GM21528 (cell line): Measurements from ENCODE around the gene MAGT1.
"Not testable (repeated sequence)": the region's sequence is repeated elsewhere in the genome, so short reads cannot be mapped to it uniquely, and the experiment has no call there.

Source experiments
- ATAC-seq: cut with Tn5 transposase; IDR thresholded peaks from one replicate; pipeline ENCODE4 v1.9.1; 2021; ENCODE audit warnings: mild to moderate bottlenecking, moderate library complexity; ENCODE audit not compliant: unreplicated experiment, low FRiP score

The MAGT1 gene

DNA sequence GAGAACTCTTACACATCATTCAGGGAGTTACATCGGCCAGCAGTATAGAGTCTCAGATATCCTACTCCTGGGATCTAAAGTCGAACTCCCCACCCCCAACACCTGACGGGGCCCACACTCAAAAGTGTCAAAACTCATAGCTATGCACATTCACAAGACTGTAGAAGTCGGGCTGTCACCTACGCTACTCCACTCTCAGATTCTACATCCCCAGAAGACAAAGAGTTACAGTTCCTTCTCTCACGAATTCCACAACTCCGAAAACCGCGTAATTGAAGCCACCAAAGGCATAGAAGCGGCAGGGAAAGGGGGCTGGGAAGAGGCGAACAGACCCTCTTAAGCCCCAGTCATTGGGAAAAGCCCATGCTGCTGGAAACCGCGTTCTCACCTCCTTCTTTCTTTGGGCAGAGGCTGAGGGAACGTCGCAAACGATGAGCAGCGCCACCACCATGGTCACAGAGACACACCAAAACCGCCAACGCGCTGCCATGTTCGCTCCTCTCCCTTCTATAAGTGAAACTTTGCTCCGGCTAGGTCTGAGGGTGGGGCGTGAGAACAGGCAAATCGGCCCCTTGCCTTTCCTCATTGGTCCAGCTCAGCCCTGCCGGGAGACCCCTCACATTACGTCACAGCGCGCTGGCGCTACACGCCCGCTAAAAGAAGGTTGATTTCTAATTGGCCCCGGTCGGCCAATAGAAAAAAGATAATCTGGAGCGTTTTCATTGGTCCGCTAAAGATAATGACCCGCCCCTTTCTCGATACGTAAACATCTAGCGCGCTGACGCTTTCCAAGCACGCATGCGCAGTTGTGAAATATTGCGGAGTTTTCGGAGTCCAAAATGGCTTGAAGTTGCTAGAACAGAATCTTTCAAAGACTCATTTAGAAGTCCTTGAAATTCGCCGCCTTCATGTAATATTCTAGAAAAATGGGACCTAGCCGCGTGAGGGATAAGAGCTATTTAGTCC is at the start of gene MAGT1:
Gene MAGT1 (minus strand): TSS at position 515 of the 966 bp plus-strand sequence. CDS start 25 bp downstream, at position 490.
- peak; percentile 92 for ATAC-seq

DNA sequence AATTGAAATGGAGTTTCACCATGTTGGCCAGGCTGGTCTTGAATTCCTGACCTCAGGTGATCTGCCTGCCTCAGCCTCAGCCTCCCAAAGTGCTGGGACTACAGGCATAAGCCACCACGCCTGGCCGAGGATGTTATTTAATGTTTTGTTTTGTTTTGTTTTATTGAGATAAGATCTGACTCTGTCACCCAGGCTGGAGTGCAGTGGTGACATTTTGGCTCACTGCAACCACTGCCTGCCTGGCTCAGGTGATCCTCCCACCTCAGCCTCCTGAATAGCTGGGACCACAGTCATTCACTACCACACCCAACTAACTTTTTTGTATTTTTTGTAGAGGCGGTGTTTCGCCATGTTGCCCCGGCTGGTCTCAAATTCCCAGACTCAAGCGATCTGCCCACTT is 49.8 kb upstream of the MAGT1 start:
- ATAC-seq = not testable (repeated sequence)

DNA sequence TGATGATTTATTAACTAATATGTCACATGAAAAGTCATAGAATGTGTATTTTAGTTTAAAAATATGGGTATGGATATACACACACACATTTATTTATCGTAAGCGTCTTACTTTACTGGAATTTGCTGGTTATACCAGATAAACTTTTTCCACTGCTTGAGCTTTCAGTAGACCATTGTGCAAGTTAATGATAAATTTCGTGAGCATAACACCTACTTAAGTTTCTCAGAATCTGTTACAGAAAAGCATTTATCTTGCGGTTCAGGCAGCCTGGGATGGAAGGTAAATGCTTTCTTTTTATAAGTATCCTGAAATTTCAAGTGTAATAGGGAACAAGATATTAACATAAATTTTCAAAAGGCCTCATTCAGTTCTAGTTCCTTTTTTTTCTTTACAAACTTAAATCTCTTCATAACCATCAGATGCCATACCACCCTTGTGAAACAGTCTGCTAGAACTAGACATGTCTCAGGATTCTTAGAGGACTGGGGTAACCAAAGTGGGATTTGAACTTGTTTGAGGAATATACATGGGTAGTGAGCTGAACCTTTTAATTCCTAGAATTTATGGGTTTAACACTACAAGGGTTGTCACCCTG is 42.9 kb upstream of the MAGT1 start:
- ATAC-seq = no peak

DNA sequence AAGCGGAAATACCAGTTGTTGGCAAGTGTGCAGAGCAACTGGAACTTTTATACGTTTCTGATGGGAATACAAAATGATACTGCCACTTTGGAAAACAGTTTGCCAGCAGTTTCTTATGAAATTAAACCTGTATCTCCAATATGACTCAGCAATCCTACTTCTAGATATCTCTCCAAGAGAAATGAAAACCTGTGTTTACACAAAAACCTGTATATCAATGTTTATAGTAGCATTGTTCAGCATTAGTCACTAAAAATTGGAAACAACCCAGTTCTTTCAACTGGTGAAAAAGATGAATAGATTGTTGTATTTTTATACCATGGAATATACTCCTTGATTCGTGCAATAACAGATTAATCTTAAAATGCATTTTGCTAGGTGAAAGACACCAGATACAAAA is 42.1 kb upstream of the MAGT1 start:
- ATAC-seq = no peak

DNA sequence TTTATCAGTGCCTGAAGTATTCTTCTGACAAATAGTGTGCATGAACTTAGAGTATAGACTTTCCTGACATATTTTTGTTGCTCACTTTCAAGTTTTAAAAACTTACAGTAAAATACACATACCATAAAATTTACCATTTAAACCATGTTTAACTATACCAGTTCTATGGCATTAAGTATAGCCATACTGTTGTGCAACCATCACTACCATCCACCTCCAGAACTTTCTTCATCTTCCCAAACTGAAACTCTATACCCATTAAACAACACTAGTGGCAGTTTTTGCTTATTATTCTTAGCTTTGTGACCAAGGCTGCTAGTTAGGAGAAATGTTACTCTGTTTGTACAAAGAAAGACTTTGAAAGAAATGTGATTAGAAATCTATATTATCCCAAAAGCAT is 41.1 kb upstream of the MAGT1 start:
- no peak for ATAC-seq

DNA sequence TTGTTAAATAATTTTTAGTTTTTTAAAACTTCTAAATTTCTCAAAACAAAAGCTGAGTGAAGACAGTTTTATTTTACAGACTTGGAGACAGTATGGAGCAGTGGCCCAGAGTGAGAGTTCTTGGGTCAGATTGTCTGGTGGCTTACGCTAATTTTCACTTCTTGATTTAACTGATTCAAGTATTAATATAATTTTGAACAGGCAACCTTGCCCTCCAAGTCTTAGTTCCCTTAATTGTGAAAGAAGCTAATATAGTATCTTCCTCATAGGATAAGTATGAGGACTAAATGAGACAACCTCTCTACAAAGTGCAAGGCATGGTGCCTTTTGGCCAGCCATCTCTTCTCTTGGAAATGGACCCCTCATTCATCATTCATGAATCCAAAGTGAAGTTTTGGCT is 40.7 kb upstream of the MAGT1 start:
- ATAC-seq = no peak

DNA sequence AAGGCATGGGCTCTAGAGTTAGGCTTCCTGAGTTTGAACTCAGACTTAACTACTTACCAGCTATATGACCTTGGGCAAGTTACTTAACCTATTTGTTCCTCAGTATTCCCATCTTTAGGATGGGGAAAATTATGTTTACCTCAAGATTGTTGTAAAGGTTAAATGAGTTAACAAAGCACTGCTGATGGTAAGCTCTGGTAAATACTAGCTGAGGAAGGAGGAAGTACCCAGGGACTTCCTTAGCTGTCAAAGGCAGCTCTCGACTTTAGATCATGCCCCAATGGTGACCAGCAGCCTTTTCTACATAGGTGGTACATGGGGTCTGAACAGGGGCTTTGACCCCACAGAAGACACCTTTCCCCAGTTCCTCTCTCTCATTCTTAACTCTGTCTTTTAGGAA is 35.3 kb upstream of the MAGT1 start:
- ATAC-seq = no peak

DNA sequence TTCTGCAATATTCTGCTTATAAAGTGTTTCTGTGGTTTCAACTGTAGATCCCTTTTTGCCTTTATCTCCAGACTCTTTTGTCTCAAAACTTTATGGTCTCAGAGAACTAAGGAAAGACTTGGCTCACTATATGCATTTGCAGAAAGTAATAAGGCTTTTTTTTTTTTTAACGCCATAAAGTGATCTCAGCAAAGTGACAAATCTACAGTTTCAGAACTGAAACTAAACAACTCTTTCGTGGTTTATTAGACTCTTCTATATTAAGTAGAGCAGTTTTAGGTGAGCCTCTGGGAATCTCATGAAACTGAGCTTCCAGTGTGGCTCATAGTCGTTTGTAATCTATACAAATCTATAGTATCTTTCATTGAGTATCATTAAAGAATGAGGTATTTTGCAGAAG is 30.5 kb upstream of the MAGT1 start:
- no peak for ATAC-seq

DNA sequence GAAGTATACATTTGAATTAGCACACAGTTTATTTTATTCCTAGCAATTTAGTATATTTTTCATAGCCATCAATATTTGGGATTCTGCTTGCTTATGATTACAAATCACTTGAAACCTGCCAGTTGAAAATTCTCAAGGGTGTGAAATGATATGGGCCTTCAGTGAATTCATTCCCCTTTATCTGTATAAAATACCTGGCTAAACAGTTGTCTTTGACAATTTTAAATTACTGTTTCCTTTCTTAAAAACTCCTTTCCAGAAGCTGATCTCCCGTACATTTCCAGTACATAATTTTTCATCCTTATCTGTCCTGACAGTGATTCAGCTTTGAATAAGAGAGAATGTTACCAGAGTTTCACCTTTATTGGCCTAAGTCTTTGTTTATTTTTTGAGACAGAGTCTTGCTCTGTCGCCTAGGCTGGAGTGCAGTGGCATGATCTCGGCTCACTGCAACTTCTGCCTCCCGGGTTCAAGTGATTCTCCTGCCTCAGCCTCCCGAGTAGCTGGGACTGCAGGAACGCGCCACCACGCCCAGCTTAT is 29.2 kb upstream of the MAGT1 start:
- ATAC-seq = no peak

DNA sequence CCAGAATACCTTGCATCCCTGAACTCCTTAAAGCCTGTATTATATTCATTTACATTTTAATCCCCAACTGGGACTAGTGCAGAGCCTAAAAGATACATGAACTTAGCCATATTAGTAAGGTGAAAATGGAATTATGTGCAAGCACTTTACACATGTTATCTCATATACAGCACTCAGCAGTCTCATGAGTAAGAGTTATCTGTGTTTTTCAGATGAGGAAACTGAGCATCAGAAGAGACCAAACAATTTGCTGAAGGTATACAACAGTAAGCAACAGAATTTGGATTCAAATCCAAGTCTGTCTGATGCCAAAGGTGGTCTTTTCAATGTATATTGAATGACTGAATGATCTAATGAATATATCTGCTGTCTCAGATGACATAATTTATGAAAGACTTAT is 27.6 kb upstream of the MAGT1 start:
- ATAC-seq = no peak

DNA sequence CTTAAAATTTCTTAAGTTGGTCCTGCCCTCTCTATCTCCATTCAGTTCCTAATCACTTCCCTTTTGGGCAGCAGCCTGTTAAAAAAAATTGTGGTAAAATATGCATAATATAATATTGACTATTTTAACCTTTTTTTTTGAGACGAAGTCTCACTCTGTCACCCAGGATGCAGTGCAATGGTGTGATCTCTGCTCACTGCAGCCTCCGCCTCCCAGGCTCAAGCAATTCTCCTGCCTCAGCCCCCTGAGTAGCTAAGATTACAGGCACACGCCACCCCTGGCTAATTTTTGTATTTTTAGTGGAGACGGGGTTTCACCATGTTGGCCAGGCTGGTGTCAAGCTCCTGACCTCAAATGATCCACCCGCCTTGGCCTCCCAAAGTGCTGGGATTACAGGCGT is 24.1 kb upstream of the MAGT1 start:
- ATAC-seq = not testable (repeated sequence)

DNA sequence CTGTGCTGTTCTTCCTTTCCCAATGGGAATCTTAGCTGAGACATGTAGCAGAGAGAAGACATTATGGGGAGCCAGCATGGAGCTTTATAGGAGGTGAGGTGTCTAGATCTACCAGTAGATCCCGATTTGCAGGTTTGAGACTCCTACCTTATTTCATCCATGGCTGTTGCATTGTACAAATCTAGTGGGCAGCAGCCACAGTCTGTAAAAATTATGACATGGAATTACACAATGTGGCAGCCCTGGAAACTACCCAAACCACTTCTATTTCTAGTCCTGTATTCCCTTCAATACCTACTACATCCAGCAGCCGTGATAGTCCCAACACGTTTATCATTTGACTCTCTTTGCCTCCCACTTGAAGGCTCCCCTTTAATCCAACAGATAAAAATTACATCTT is 23.3 kb upstream of the MAGT1 start:
- ATAC-seq = no peak

DNA sequence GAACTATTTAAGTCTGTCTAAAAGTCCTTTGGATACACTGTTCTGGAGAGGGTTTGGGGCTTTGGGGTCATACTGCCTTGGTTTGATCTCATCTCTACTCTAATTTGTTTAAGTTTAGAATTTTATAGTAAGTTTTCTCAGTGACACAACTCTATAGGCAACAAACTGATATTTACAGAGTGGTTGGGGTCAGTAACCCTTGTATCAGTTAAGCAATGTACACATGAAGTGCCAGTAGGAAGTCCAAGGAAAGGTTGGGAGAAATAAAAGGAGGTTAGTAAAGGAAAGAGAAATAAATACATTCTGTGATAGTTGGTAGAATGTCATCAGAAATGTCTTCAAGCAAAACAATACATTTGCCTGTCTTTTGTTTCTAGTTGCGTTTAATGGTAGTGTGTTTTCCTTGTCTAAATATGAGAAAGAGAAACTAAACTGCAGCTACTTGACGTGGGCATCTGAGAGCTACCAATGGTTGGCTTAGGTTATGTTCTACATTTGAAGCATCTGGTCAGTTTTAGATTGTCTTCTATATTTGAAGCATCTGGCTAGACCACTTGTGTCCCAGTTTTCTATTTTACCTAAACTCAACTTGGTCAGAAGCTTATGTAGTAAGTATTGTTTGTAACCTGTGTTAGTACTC is 22.2 kb upstream of the MAGT1 start:
- no peak for ATAC-seq

DNA sequence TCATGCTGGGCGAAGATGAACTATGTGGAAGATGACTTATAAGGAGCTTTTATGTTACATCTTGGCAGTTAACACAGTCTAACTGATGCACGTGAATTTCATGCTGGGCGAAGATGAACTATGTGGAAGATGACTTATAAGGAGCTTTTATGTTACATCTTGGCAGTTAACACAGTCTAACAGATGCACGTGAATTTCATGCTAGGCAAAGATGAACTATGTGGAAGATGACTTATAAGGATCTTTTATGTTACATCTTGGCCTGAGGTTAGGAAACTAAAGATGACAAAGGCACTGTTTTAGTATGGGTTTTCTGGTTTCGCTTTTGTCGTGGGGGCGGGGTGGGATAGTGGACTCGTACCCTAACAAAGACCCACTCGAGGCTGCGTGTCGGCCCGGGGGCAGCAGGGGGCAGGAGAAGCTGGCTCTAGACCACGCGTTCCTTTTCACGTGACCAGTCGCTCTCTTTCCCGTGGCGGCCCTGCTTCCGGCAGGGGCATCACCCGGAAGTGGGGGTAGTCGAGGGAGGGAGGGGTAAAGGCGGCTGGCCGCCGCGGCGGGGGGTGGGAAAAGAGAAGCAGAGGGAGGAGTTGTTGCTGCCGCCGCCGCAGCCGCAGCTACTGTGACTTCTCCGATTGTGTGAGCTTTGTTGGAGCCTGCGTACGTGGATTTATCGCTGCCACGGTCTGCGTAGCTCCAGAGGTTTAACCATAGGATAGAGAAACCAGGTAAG is 15.0 kb upstream of the MAGT1 start, which contains the start of gene ATP7A:
Gene ATP7A (plus strand): TSS at position 586 of the 733 bp plus-strand sequence. CDS start 60,949 bp downstream, outside the sequence.
- ATAC-seq = peak; percentile 91

DNA sequence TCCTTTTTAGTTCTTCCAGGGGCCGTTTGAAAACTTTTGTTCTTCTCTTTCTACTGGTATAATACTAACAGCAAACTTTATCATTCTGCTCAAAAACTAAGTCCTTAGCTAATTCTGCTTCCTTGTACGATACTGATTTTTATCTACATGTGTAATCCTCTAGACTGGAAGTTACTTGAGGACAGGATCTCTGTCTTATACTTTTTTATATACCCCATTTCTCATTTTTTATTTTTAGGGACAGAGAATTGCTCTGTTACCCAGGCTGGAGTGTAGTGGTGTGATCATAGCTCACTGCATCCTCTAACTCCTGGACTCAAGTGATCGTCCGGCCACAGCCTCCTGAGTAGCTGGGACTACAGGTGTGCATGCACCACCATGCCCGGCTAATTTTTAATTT is 6.3 kb upstream of the MAGT1 start:
- ATAC-seq = no peak

DNA sequence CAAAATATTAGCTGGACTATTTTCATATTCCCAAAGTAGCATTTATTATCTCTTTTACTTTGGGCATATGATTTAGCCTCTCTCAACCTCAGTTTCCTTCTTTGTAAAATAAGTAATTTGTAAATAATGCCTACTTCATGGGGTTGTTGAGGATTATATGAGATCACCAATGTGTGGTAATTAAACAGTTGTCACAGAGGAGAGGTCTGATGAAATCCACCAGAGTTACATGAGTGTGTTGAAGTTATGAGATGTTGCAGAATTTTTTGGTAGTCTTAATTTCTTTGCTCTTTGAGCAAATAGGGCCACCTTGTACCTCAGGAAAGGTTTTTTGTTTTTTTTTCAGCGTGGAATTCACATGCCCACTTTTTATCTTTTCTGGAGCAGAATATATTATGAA is 5.5 kb upstream of the MAGT1 start:
- no peak for ATAC-seq

DNA sequence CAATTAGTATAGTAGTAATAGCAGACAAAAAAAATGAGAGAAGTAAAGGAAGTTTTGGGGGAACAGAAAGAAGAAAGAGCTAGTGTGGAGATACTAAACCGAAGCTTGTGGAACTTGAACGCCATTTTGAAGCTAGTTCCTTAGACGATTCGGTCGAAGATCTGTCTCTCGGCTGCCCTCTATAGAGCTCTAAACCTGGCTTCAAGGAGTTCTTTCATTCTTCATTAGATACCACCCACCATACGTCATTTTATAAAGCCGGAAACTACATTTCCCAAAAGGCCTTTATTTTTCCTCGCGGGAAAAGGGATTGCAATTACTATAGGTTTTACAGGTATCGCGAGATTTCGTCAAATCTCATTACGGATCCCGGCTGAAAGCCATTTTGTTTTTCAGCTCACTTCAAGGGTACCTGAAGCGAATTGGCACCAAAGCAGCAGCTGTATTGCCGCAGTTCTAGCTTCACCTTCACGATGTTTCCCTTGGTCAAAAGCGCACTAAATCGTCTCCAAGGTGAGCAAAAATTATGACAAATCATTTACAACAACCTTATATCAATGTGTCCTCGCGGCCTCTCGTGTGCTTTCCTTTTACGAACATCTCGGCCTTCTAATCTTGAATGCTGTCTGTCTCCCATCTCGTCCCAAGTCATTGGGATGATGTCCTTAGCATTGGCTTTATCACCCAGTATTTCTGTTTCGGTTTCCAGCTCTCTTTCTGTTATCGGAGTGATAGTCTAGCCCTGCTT is 4.0 kb upstream of the MAGT1 start, which contains the start of gene COX7B:
Gene COX7B (plus strand): TSS at position 388 of the 748 bp plus-strand sequence. CDS start 86 bp downstream, at position 474.
- ATAC-seq = peak; percentile 68

DNA sequence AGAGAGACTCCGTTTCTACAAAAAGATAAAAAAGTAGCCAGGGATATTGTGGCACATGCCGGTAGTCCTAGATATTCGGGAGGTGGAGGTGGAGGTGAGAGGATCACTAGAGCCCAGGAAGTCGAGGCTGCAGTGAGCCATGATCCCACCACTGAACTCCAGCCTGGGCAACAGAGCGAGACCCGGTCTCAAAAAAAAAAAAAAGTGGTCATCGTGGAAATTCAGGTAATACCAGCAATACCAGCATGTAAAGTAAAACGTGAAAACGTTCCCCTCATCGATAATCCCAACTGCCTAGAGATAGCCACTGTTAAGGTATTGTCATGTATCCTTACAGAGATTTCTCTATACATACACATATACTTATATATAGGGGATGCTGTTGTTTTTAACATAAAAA is 1.5 kb downstream of the MAGT1 start:
- no peak for ATAC-seq

DNA sequence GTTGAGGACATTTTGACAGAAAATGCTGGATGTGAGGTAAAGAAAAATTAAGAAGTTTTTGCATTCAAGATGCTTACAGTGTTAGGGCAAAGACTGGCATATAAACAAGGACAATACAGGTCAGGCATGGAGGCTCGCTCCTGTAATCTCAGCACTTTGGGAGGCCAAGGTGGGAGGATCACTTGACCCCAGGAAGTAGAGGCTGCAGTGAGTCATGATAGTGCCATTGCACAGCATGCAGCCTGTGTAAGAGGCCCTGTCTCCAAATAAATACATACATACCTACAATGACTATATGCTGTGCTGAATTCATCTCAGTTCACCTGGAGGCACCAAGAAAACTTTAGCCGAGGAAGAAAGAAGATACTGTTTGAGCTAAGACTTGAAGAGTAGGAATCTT is 2.3 kb downstream of the MAGT1 start:
- ATAC-seq = no peak
